Caco-2 (cell line): ENCODE measurements around the gene HES6. TPM values are rescaled to one million over a fixed set of nuclear protein-coding genes. Genes with fewer than 3 reads are reported as not detected.

Source experiments
- BruUV-seq: library from RNA; stranded (reverse); fragments of 400-500 nt; replicated peaks from 2 replicates; lab custom pipeline; 2021; lab: Mats Ljungman, UMichigan
- CTCF ChIA-PET: fragments of 300-600 bp; sonication (Branson Sonifier 250); formaldehyde crosslinking; loops from one replicate; lab custom pipeline; 2022; ENCODE audit warnings: antibody characterized with exemption; lab: Charles Lee
- POLR2A ChIA-PET: fragments of 300-600 bp; sonication (Branson Sonifier 250); formaldehyde crosslinking; loops from one replicate; lab custom pipeline; 2022; ENCODE audit warnings: antibody characterized with exemption; lab: Charles Lee
- DNase-seq, 2 experiments: peaks; one replicate each; pipeline versions ENCODE4 v3.0.0 to v3.0.0-alpha.2; 2020 to 2022
- H3K27me3 ChIP-seq: replicated peaks from 2 replicates; pipeline ENCODE4 v1.6.0; 2011; ENCODE audit warnings: low read length; ENCODE audit not compliant: control insufficient read depth, insufficient read depth
- H3K36me3 ChIP-seq: 2 replicates; pipeline ENCODE4 v1.5.1; 2011; ENCODE audit warnings: low read length; ENCODE audit not compliant: control insufficient read depth, insufficient read depth
- H3K4me1 ChIP-seq: fragments of 250-450 bp; sonication (Bioruptor Pico); 2 replicates; pipeline ENCODE4 v1.5.1; 2020; ENCODE audit warnings: mild to moderate bottlenecking
- H3K4me3 ChIP-seq: 2 replicates; pipeline ENCODE4 v1.5.1; 2011; ENCODE audit warnings: low read depth, mild to moderate bottlenecking, control low read depth, low read length
- H3K9me3 ChIP-seq: fragments of 250-450 bp; sonication (Bioruptor Pico); 2 replicates; pipeline ENCODE4 v1.5.1; 2020; ENCODE audit warnings: mild to moderate bottlenecking, moderate library complexity
- H3K27ac Mint-ChIP-seq: one replicate; pipeline ENCODE4 v1.8.0; 2022; ENCODE audit warnings: mixed read lengths; ENCODE audit not compliant: unreplicated experiment
- H3K27me3 Mint-ChIP-seq: one replicate; pipeline ENCODE4 v1.8.0; 2022; ENCODE audit warnings: mixed read lengths; ENCODE audit not compliant: insufficient read depth, unreplicated experiment
- H3K36me3 Mint-ChIP-seq: one replicate; pipeline ENCODE4 v1.8.0; 2022; ENCODE audit warnings: mild to moderate bottlenecking, mixed read lengths; ENCODE audit not compliant: insufficient read depth, unreplicated experiment
- H3K4me1 Mint-ChIP-seq: one replicate; pipeline ENCODE4 v1.8.0; 2022; ENCODE audit warnings: low read depth, mixed read lengths; ENCODE audit not compliant: unreplicated experiment
- H3K4me3 Mint-ChIP-seq: one replicate; pipeline ENCODE4 v1.8.0; 2022; ENCODE audit warnings: mild to moderate bottlenecking, moderate library complexity, mixed read lengths; ENCODE audit not compliant: unreplicated experiment
- H3K9me3 Mint-ChIP-seq: one replicate; pipeline ENCODE4 v1.8.0; 2022; ENCODE audit warnings: mixed read lengths; ENCODE audit not compliant: unreplicated experiment
- CTCF ChIP-seq, 2 experiments: fragments of 200-600 bp in 1 of 2; IDR thresholded peaks; 1 replicate in 1 of 2; 2 replicates in 1 of 2; pipeline versions ENCODE4 v1.5.1 to v1.8.0; 2011 to 2022; ENCODE audit warnings: antibody characterized with exemption in 1 of 2, control low read depth in 1 of 2, inconsistent platforms in 1 of 2, low read depth in 1 of 2, low read length in 1 of 2, mild to moderate bottlenecking in 1 of 2, moderate library complexity in 1 of 2; ENCODE audit not compliant: insufficient read depth in 1 of 2, severe bottlenecking in 1 of 2, unreplicated experiment in 1 of 2
- intact Hi-C: fragments of 100-400 bp; cut with micrococcal nuclease; formaldehyde crosslinking; loops from one replicate; pipeline ENCODE4 v1.10.0; 2022; ENCODE audit not compliant: unreplicated experiment
- total RNA-seq: library from RNA; stranded (reverse); gene quantifications from 2 replicates; pipeline ENCODE4 v1.2.3, GENCODE V29; 2022

The HES6 gene
- total RNA-seq, 1 experiment from 2014 or later: 22.1 TPM

- no peaks in the 10 kb centered on the region for H3K9me3 Mint-ChIP-seq
- H3K36me3 Mint-ChIP-seq: no peaks in the 10 kb centered on the region
- H3K27me3 Mint-ChIP-seq: no peaks in the 10 kb centered on the region
- no peaks in the 10 kb centered on the region for H3K4me1 ChIP-seq
- H3K4me3 Mint-ChIP-seq: peak overlapping the region; percentile 70
- no peaks in the 10 kb centered on the region for H3K4me1 Mint-ChIP-seq
- no peaks in the 10 kb centered on the region for H3K27me3 ChIP-seq
- no peaks in the 10 kb centered on the region for H3K36me3 ChIP-seq
- no peak overlapping the region for H3K27ac Mint-ChIP-seq
- ChIA-PET CTCF (no interaction called here), POLR2A (no interaction called here)
- no peaks in the 10 kb centered on the region for H3K9me3 ChIP-seq
- no peak overlapping the region for H3K4me3 ChIP-seq
- intact Hi-C loops: loop anchor here (1.0 kb wide), 1 partner anchor 30 kb away; the partner anchor contains the start of gene ILKAP
- BruUV-seq: no TSS peak
- no peak for DNase-seq
- TF ChIP-seq CTCF (IDR thresholded peaks at IDR 0.05; ENCODE audit: insufficient read depth in 1 of 2, low read depth in 1 of 2, low read length in 1 of 2, severe bottlenecking in 1 of 2, unreplicated experiment in 1 of 2): no peak
These were observed 6.2 kb downstream of the HES6 start for GRCh38 chr2:238233625-238234024.

GRCh38 chr2:238231809-238232208 is 8.0 kb downstream of the HES6 start:
- Mint-ChIP-seq H3K36me3 (no peaks in the 10 kb centered on the region), H3K4me3 (no peak overlapping the region), H3K9me3 (no peaks in the 10 kb centered on the region), H3K27me3 (peaks cover 5% of the 10 kb centered on the region), H3K27ac (no peak overlapping the region), H3K4me1 (no peaks in the 10 kb centered on the region)
- no peaks in the 10 kb centered on the region for H3K27me3 ChIP-seq
- intact Hi-C loops: no loop called here
- H3K4me3 ChIP-seq: no peak overlapping the region
- ChIA-PET CTCF (no interaction called here), POLR2A (no interaction called here)
- BruUV-seq: no TSS peak
- H3K4me1 ChIP-seq: no peaks in the 10 kb centered on the region
- H3K36me3 ChIP-seq: no peaks in the 10 kb centered on the region
- no peaks in the 10 kb centered on the region for H3K9me3 ChIP-seq
- no peak for DNase-seq
- no peak for TF ChIP-seq CTCF (IDR thresholded peaks at IDR 0.05; ENCODE audit: insufficient read depth in 1 of 2, low read depth in 1 of 2, low read length in 1 of 2, severe bottlenecking in 1 of 2, unreplicated experiment in 1 of 2)

GRCh38 chr2:238231251-238231793 is 8.5 kb downstream of the HES6 start:
- POLR2A ChIA-PET: no interaction called here
- no peaks in the 10 kb centered on the region for H3K9me3 Mint-ChIP-seq
- H3K27me3 ChIP-seq: no peaks in the 10 kb centered on the region
- no peak overlapping the region for H3K4me3 Mint-ChIP-seq
- no peak overlapping the region for H3K27ac Mint-ChIP-seq
- BruUV-seq: no TSS peak
- peaks cover 5% of the 10 kb centered on the region for H3K27me3 Mint-ChIP-seq
- DNase-seq: no peak
- H3K36me3 ChIP-seq: no peaks in the 10 kb centered on the region
- CTCF ChIA-PET: no interaction called here
- no peaks in the 10 kb centered on the region for H3K4me1 ChIP-seq
- intact Hi-C loops: no loop called here
- H3K36me3 Mint-ChIP-seq: no peaks in the 10 kb centered on the region
- H3K9me3 ChIP-seq: no peaks in the 10 kb centered on the region
- H3K4me1 Mint-ChIP-seq: no peaks in the 10 kb centered on the region
- no peak for TF ChIP-seq CTCF (IDR thresholded peaks at IDR 0.05; ENCODE audit: insufficient read depth in 1 of 2, low read depth in 1 of 2, low read length in 1 of 2, severe bottlenecking in 1 of 2, unreplicated experiment in 1 of 2)
- no peak overlapping the region for H3K4me3 ChIP-seq
